ENCODE data around the gene DYNC1LI1. TPM values are rescaled to one million over a fixed set of nuclear protein-coding genes. Genes with fewer than 3 reads are reported as not detected.
A peak's percentile ranks its signal among the peaks of the same experiment; 100 is the strongest.

Gene DYNC1LI1
- total RNA-seq, 1 experiment from 2014 or later = 56.2 TPM

DNA sequence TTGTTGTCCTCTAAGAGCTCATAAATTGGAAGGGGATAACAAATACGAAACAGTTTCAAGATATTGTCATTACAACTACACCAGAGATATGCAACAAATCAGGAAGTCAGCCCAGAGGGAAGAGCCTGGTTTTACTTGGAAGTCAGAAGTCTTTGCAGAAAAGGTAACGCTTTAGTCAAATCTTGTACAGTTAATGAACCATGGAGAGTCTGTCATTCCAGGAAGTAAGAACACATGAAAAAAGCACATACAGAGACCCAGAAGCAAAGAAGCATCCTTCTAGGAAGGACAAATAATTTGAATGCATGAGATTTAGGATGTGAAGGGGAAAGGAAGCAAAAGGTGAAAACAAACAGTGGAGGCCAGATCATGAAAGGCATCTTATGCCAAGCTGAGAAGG lies 19.6 kb downstream of the DYNC1LI1 start:
- Histone ChIP-seq H3K23me2 (ENCODE audit: insufficient read length, low read depth, low read length, poor library complexity, severe bottlenecking) (no peaks in the 10 kb centered on the region), H3K79me1 (ENCODE audit: insufficient read depth, low read depth, low read length, poor library complexity, severe bottlenecking) (peaks cover 8% of the 10 kb centered on the region)
- peak overlapping the region in 1 of 3 experiments; percentile 12; a peak in 1 of 7 replicates for H3K27ac Mint-ChIP-seq

More for the DNA sequence above, 19.6 kb downstream of the DYNC1LI1 start:
- no peak overlapping the region for H2BK12ac ChIP-seq (ENCODE audit: insufficient read length, low read depth, low read length)
- H3T11ph ChIP-seq (ENCODE audit: low read length) = no peak overlapping the region
- H4K91ac ChIP-seq (ENCODE audit: insufficient read length, low read depth, low read length) = no peak overlapping the region
- no CpG with 5 or more reads among the region's 2 CpGs for WGBS (ENCODE audit: extremely low coverage, insufficient read length, low lambda C conversion rate)
- no peak overlapping the region for H3K9ac ChIP-seq (ENCODE audit: extremely low read depth, insufficient read length, low read length)
- TF ChIP-seq, protein P1, sequence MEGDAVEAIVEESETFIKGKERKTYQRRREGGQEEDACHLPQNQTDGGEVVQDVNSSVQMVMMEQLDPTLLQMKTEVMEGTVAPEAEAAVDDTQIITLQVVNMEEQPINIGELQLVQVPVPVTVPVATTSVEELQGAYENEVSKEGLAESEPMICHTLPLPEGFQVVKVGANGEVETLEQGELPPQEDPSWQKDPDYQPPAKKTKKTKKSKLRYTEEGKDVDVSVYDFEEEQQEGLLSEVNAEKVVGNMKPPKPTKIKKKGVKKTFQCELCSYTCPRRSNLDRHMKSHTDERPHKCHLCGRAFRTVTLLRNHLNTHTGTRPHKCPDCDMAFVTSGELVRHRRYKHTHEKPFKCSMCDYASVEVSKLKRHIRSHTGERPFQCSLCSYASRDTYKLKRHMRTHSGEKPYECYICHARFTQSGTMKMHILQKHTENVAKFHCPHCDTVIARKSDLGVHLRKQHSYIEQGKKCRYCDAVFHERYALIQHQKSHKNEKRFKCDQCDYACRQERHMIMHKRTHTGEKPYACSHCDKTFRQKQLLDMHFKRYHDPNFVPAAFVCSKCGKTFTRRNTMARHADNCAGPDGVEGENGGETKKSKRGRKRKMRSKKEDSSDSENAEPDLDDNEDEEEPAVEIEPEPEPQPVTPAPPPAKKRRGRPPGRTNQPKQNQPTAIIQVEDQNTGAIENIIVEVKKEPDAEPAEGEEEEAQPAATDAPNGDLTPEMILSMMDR (conservative IDR thresholded peaks at IDR 0.05) = no peak
- H3K14ac ChIP-seq (ENCODE audit: insufficient read depth, low read length) = no peak overlapping the region
- H2BK5ac ChIP-seq (ENCODE audit: insufficient read length, low read length) = no peak overlapping the region
- no peaks in the 10 kb centered on the region for H3K9me3 Mint-ChIP-seq
- no peaks in the 10 kb centered on the region for H3K4me1 ChIP-seq (ENCODE audit: insufficient read depth, low read length)
- no peak overlapping the region for H2BK120ac ChIP-seq (ENCODE audit: low read depth, low read length, poor library complexity, severe bottlenecking)
- no peak overlapping the region for H4K5ac ChIP-seq (ENCODE audit: insufficient read length, low read depth, low read length)
- no peak overlapping the region for H3K4ac ChIP-seq (ENCODE audit: low read depth, low read length)
- H3K27me3 Mint-ChIP-seq (ENCODE audit: low read depth) = no peaks in the 10 kb centered on the region
- H2AK5ac ChIP-seq (ENCODE audit: insufficient read length, low read length) = no peak overlapping the region
- H2BK15ac ChIP-seq (ENCODE audit: low read depth, low read length) = no peak overlapping the region
- H3K36me3 Mint-ChIP-seq (ENCODE audit: insufficient read depth in 1 of 3, low read depth in 3 of 3) = peaks cover 0 to 5% (median 4%) of the 10 kb centered on the region in 3 experiments; a peak in 1 of 7 replicates
- no peaks in the 10 kb centered on the region for H3K9me3 ChIP-seq (ENCODE audit: control insufficient read depth, low read depth, low read length)
- H3K4me2 ChIP-seq (ENCODE audit: insufficient read depth, insufficient read length, low read length) = no peak overlapping the region
- no peak overlapping the region for H4K8ac ChIP-seq (replicated peaks; ENCODE audit: insufficient read length, low read depth, low read length)
- H3K79me2 ChIP-seq (ENCODE audit: insufficient read depth, low read length) = peaks cover 11% of the 10 kb centered on the region; the same call in 1 of the 2 replicates
- H3K27me3 ChIP-seq (ENCODE audit: insufficient read depth, low read length) = no peaks in the 10 kb centered on the region
- no peak overlapping the region for H3K4me3 Mint-ChIP-seq
- no peak overlapping the region for H3K56ac ChIP-seq (ENCODE audit: insufficient read length, low read depth, low read length)
- H3K23ac ChIP-seq (ENCODE audit: insufficient read length, low read depth, low read length) = no peak overlapping the region
- H2BK20ac ChIP-seq (ENCODE audit: low read depth, low read length, poor library complexity, severe bottlenecking) = no peak overlapping the region
- H4K20me1 ChIP-seq (ENCODE audit: control insufficient read depth, insufficient read depth, insufficient read length) = no peaks in the 10 kb centered on the region
- no peak for DNase-seq
- no peak overlapping the region for H3K27ac ChIP-seq (ENCODE audit: insufficient read length, low read depth, low read length)
- no peak overlapping the region for H2AFZ ChIP-seq (ENCODE audit: low read length)
- peaks cover 23 to 24% of the 10 kb centered on the region in 2 experiments for H3K4me1 Mint-ChIP-seq
- H3K18ac ChIP-seq (ENCODE audit: insufficient read length, low read depth, low read length) = no peak overlapping the region

All from H9 (cell line).